Activated CD8-positive, alpha-beta memory T cell treated with anti-CD3 and anti-CD28 coated beads, Interleukin-2, amount 50 U/mL, for 1 hour (primary cell): Measurements from ENCODE around the gene COPS4.

Experiments used
- DNase-seq: peaks from one replicate; pipeline ENCODE4 v3.0.0-alpha.2; 2020; ENCODE audit errors: extremely low read depth

Gene COPS4

GRCh38 chr4:83121246-83121645 is 86.3 kb downstream of the COPS4 start:
- no peak for DNase-seq

- no peak for DNase-seq
Measured at GRCh38 chr4:83124111-83124780, 89.3 kb downstream of the COPS4 start.
